NCI-H82 (cell line): ENCODE results near the gene MRPS6.

Experiments
- DNase-seq: peaks from one replicate; lab custom pipeline; 2025; lab: John Stamatoyannopoulos, UW

MRPS6 gene

DNA sequence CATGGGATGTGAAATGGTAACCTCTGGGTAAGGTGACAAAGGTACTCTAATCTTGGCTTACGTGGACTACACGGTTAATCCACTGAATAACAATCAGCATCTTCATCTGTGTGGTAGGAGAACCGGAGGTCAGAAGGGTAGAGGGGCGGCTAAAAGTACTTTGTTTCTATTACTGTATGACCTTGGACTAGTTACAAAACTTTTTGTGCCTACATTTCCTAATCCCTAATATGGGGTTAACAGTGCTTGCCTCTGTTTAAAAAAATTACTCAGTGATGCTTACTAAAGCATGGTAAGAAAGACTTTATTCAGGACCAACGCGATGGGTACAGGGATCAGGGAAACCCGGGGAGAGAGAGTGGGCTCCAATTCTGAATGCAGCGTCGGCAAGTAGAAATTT is 1.7 kb upstream of the MRPS6 start:
- DNase-seq, result no peak

DNA sequence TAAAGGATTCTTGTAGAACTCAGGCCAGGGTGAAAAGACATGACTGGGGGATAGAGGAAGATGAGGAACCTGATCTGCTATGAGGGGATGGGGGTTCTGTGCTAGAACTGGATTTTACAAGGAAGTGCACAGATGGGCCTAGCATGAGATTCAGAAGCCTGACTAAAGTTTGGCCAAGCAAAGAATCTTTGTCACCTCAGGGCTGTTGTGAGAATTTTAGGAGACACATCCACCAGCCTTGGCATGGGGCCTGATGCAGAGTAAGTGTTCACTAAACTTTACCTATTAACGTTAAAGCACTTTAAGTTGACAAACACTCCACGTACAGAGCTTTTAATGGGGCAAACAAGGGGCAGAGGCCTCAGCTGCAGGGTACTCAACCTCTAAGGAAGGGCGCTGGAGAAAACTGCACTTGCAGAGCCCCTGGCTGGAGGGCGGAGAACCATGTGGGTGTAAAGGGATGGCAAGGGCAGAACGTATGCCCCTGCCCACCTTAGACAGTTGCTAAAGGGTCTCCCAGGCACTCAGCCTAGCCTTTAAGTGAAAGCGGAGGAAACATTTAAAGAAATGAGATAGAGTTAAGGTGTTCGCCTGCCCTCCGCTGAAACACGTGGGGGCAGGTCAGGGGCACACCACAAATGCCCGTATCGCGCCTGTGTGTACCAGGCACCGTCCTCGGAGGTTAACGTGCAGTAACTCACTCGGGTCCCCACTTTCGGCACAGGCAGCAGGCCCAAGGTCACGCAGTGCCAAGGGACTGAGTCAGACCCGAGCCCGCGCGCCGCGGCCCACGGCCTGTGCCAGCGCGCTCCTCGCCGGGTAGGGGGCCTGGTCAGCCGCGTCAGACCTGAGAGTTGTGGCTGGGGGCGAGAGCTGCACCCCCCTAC is 990 bp upstream of the MRPS6 start:
- no peak for DNase-seq

DNA sequence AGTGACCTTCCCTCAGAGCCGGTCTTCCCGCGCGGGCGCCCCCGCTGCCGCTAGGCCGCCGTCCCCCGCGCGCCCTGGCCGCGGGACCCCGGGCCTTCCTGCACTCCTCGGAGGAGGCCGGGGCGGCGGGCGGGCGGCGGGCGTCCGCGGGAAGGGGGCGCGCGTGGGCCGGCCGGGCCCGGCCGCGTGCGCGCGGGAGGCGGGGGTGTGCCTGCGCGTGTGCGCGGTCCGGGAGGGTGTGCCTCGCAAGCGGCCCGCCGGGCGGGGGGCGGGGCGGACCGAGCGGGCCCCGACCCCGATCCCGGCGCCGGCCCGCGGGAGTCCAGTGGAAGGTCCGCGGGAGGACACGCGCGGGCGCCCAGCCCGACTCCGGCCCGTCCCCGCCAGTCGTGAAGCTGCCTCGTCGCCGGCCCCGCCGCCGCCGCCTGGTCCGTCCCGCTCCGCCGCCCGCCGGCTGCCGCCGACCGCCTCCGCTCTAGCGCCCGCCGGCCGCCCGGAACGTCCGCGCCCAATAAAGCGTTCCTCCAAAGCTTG is 438 bp downstream of the MRPS6 start:
- peak; percentile 47 for DNase-seq

DNA sequence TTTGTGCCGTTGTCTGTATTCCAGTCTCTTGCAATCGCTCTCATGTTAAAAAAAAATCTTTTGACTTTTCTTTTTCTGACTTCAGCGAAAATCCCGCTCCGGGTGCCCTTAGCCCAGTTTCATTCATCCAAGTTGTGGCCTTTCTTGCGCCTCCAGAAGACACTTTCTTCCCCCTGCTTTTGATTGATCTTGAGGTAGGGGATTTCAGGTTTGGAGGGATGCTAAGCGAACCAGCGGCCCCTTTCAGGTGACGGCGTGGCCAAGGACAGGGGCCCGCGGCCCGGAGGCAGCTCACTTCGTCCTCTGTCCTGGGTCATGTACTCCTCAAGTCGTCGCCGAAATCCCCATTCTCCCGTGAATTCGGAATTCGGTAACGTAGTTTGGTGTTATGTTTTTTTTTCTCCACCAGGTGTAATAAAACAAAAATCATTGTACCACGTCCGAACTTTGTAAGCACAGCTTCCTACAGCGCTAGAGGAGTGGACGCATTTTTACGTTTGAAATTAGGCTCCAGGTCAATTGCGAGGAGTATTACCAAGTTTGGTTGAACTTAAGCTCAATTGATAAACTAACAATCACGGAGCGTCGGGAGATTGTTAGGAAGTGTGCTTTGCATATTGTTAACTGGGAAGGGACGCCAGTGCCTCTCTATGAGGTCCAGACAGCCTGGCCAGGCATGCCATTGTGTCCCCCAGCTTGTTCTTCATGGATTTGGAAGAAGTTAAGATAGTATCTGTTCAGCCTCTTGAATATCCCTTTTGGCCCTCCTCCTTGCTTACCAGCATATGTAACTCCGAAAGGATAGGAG is 1.1 kb downstream of the MRPS6 start:
- DNase-seq, result peak; percentile 47

DNA sequence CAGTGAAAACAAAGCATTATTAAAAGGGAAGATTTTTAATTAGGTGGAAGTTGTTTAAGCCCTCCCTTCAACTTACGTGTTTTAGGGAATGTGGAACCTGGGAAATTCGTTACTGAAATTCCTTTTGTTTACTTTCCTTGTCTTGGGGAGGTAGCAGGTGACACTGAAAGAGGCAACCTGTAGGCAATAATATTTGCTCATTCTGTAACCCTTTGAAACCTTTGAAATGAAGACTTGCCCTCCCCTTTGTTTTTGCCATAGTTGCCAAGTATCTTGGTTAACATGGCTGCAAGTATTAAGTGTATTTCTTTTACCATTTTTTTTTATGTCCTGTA is 1.7 kb downstream of the MRPS6 start:
- DNase-seq, result no peak

DNA sequence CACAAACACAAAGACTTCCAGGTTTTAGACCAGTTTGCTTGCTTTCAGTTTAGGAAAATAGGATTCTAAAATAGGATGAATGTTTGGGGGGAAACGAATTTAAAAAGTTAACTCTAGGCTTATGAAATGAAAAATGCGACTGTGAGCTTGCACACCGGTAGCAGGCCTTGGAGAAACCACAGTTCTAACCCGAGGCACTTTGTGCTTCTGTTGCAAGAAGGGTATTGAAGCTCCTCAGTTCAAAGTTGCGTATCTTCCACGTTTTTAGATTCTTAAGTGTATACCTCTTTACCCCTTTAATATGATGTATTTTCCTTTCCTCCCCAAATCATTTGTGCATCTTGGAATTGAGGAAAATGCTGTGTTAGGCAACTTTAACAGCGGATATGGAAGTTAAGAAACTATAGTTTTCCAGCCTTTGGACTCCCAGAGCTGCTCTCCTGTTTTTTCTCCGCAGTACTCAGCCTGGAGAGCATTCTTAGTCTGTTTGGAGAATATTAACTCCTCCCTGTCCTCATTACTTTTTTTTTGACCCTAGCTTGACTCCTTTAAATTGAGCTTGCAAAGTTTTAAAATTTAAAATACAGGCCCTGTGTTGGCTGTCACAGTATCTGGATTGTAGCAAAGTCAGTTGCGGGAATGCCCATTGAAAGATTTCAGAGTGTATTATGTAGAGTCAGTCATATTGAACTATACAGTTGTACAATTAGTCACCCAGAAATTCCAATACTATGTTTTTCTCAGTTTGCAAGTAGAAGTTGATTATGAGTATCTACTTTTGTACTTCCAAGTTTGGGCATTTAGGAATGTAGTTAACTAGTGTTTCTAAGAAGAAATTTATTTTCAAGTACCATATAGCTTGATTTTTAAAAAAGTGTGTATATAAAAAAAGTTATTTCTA is 2.6 kb downstream of the MRPS6 start:
- DNase-seq, result no peak

DNA sequence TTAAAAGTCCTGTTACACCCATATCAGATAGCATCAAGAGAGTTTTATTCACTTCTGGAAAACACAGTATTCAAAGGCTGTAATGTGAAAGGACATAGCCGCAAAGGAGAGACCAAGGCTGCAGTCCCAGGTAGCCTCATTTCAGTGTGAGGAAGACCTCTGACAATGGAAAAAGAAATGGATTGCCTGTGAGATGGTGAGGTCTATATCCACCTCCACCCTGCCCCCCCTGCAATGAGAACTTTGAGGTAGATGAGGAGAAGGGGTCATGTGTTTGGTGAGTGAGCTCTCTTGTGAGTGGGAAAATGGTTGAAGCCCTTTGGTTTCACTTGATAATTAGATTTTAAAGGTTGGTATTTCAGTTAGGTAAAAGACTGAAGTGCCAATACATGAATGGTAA is 3.5 kb downstream of the MRPS6 start:
- no peak for DNase-seq

DNA sequence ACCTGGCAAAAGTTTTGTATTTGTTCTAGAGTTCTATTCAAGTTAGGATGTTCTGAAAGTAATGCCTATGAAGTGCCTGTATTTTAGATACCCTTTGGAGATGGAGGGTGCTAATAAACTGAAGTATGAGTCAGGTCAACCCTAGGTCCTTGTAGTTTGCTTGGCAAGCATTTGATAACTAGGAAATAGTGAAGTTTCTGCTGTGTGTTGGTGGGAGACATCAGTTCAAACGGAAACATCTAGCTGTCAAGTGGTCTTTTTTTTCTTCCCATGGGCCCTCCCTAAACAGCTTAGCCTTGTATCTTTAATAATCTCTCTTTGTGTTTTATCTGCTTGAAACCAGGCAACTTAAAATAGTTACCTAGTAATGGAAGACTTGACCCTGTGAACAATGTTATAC is 4.5 kb downstream of the MRPS6 start:
- DNase-seq, result no peak

DNA sequence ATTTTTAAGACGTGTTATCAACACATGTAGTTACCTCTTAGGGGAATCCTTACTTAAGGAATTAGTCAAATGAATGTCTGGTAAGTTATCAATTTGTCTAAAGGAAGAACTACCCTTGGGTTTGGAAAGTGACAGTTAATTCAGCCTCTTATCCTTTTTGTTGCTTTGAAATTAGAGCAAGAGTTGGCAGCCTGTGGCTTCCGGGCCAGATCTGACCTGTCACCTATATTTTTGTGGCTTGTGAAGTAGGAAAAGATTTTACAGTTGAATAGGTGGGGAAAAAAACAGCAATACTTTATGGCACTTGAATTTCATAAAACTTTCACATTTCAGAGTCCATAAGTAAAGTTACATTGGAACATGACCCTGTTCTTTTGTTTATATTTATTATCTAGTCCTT is 5.5 kb downstream of the MRPS6 start:
- no peak for DNase-seq

DNA sequence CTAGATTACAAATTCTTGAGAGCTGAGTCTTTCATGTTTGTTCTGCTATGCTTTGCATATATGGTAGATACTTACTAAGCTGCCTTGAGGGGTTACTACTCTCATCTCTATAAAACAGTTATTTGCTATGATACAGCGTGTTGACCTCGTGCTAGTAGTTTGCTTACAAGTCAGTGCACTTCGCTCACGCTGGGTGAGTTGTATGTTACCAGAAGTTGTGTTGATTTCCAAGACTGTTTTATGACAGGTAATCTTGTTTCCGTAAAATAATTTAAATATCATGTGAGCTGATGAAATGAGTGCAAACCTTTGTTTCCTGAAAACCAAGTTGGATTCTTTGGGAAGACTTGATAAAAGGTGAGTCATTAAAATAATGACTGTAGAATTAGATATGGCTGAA is 7.3 kb downstream of the MRPS6 start:
- DNase-seq, result no peak

DNA sequence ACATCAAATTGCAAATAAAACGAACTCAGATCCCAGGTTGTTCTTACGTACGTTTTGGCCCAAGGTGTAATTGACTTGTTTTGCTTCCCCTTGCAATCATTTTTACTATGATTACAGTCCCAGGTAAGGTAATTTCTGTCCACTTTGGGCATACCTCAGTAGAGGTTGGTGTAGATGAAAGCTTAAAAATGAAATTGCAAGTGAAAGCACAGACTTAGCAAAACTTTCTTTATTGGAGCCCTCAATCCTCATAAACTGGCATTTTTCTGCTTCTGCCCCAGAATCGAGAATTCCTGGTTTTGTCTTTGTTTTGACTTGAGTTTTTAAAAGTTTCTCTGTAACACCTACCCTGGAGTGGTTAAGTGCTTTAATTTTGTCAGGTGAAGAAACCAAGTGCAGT is 9.4 kb downstream of the MRPS6 start:
- DNase-seq, result no peak

DNA sequence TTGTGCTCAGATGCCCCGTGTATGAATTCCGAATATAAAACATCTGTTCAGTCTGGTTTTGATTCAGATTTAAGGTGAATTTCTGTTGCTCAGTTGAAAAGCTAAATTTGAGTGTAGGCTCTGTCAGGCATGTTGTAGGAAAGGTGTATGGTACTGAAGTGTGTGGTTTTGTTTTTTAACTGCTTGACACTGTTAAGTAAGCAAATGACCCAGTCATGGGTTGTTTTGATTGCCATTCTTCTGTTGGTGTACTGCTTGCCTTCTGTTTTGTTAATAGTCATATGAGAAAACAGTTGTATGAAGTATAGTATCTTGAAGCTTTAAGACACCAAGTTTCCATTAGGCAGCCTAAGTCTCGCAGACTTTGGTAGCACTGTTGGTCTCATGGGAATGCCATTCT is 10.0 kb downstream of the MRPS6 start:
- DNase-seq, result no peak

DNA sequence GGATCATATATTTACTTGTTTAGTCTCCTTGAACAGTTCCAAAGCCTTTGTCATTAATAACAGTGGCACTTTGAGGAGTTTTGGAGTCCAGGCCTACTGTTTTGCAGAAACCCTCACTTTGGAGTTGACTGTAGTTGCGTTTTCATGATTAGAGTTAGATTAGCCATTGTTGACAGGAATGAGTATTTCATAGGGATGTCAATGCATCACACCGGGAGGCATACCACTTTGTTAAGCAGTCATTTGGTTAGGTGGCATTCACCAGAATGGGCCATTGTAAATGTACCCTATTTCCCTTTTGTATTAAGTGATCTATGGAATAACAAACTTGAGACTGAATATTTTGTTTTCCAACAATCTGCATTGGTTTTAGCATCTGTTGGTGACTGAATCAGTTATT is 11.8 kb downstream of the MRPS6 start:
- no peak for DNase-seq

DNA sequence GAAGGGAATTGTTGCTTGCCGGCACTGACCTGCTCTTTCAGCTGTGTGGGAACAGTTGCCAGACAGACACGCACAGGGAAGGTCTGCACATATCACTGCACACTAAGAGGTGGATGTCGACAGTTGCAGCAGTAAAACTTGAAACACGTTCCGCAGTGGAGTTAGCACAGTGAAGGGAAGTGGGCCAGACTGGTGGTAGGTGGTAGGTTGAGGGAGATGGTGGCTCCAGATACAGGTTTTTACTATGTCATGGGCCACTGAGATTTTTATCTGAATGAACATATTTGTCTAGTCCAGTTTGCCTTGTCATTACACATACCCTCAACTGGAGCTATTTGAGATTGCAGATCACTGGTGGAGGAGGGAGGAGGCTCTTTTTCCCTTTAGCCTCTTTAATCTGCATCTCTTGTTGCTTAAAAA is 13.5 kb downstream of the MRPS6 start:
- no peak for DNase-seq

DNA sequence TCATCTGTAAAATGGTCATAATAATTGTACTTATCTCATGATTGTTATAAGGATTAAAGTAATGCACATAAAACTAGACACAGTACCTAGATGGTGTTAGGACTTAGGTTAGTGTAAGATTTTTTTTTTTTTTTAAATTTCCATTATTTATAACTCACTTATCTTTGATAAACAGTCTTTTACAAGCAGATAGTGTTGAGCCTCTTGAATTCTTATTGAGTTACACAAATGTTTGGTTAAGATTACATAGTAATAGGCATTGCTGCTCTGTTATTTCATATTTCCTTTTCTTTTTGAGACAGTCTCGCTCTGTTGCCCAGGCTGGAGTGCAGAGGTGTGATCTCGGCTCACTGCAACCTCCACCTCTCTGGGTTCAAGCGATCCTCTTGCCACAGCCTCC is 15.4 kb downstream of the MRPS6 start:
- DNase-seq, result no peak

DNA sequence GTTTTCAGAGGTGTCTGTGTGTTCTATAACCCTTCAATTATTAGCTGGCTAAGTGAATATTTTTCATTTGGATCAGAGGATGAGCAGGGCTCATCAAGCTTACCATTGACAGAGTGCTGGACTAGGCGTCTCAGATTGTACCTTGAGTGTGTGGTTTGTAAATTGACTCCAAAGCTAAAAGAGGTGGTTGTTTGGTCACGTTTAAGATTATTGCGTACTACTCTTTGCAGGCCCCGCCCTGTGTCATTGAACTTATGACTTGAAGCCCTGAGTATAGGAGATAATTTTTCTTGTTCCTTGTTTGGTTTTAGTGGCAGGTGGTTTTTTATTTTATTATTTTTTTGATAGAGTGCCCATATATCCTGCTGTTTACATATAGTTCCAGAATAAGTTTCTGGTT is 17.7 kb downstream of the MRPS6 start:
- DNase-seq, result no peak

DNA sequence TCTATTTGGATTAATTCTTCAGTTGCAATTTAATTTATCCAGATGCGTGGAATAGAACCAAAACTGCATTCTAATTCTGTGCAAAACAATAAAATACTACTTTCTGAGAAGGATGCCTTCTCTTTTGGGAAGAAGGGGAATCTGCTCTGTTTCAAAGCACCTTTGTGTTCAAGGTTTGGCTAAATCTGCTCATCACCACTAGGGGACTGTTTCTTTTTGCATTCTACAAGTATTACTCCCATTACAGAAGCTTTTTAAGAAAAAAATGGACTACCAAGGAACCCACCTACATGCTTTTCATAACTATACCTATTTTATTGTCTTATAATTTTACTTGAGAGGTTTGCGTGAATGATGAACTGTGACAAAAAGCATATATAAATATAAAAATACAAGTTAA is 18.2 kb downstream of the MRPS6 start:
- DNase-seq, result peak; percentile 12

DNA sequence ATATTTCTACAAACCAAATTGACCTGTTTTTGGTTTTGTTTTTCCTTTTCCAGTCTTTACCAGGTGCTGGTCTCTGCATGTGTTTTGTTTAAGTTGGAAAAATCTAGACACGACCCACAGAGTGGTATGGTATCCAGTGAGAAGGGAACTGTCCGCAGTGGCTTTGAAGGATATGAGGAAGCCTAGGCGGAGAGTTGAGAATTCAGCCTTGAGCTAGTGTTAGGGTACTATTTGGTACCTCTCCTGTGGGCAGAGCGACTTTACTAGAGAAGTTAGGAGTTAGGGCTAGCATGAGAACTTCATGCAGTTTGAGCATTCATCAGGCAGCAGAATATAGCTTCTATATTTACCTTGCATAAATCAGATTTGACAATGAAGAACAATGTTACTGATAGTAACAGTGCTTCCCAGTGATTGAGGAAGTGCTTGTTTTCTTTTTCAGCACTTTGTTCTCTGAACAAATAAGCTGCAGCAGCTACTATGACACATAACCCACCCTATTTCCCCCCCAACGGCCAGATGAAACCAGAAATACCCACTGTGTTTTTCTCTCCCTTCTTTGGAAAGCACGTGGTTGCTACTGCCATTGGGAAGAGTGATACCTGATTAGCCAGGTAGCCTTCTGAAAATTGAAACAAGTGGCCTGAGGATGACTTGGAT is 19.0 kb downstream of the MRPS6 start:
- DNase-seq, result no peak

DNA sequence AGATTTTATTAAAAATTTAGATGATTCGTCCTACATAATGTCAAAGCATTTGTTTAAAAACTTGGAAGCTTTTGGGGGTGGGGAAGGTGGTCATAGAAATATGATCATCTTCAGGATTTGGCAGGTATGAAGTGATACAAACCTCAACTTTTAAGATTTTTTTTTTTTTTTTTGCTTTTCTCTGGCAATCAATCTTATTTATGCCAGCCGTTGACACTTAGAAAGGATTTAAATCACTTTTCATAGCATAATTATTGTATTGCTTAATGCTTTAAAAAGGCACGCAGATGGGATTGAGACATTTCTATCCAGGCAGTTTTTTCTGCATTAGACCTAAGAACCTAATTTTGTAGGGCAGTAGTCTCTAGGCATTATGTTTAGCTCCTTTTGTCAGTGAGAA is 19.7 kb downstream of the MRPS6 start:
- no peak for DNase-seq

DNA sequence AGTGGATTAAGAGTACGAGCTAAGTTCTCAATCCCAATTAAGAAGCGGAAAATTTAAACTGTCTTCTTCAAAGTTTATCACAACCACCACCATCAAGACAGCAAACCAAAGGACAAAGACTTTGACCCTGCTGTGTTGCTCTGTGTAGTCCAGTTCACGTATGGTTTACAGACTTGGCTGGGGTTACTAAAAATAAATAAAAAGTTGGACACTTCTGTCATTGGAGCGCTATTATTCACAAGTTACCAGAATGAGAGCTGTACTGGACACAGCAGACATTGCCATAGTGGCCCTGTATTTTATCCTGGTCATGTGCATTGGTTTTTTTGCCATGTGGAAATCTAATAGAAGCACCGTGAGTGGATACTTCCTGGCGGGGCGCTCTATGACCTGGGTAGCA is 21.6 kb downstream of the MRPS6 start:
- DNase-seq, result no peak

DNA sequence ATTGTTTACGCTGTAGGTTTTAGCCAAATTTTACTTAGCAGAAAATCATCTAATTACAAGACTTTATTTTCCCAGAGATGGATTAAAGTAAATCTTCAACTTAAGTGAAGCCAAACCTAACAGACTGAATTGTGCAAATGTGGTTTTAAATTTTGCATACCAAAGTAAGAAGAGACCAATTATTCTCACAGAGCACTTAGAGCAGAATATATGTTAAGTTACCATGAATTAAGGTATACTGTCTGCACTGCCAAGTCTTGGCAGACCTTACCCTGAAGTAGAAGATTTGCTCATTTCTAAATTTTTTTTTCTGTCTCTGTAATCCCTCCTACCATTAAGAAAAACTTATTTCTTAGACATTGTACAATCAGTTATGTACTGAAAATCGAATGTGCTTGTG is 24.1 kb downstream of the MRPS6 start:
- no peak for DNase-seq

DNA sequence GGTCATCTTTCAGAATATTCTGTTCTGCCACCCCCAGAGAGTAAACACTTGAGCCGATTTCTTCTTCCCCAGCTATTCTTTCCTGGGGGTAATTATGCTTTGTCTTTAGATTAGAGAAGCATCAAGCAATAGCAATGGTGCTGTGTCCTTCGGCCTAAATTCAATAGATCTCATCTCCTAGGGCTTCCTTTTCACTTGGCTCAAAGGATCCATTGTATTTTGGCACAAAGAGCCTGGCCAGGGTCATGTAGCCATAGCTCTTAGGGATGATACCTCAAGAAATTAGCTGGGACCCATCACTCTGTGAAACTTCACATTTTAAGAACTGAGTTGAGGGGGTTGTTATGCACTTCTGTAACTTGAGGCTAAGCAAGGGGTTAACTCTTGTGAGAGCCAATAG is 27.0 kb downstream of the MRPS6 start:
- no peak for DNase-seq
